Stomach (tissue), 19 donors: ENCODE results near the gene MRPL54. TPM values are rescaled to one million over a fixed set of nuclear protein-coding genes. Genes with fewer than 3 reads are reported as not detected.

Experiments used
- DNase-seq, 2 donors: peaks; one replicate each; pipeline versions ENCODE4 v3.0.0 to v3.0.0-alpha.2; 2013 to 2019
- H3K27ac ChIP-seq, 5 donors: fragments of 200-600 bp in 4 of 5; sonication (generic) in 4 of 5; one replicate each; pipeline ENCODE4 v1.5.1; 2013 to 2019; ENCODE audit warnings: mild to moderate bottlenecking in 1 of 5, moderate library complexity in 1 of 5
- H3K27me3 ChIP-seq, 3 donors: fragments of 200-600 bp; sonication (generic); one replicate each; pipeline ENCODE4 v1.5.1; 2017 to 2019; ENCODE audit warnings: mixed run types in 1 of 3
- H3K36me3 ChIP-seq, 4 donors: fragments of 200-600 bp; sonication (generic); 1 replicate in 3 of 4; 2 replicates in 1 of 4; pipeline ENCODE4 v1.5.1; 2016 to 2019
- H3K4me1 ChIP-seq, 4 donors: fragments of 200-600 bp; sonication (generic); one replicate each; pipeline ENCODE4 v1.5.1; 2016 to 2019
- H3K4me3 ChIP-seq, 4 donors: fragments of 200-600 bp; sonication (generic) in 3 of 4; one replicate each; pipeline ENCODE4 v1.5.1; 2016 to 2019; ENCODE audit warnings: mild to moderate bottlenecking in 1 of 4
- H3K9me3 ChIP-seq, 4 donors: fragments of 200-600 bp; sonication (generic); one replicate each; pipeline ENCODE4 v1.5.1; 2016 to 2019
- CTCF ChIP-seq, 7 experiments: fragments of 450-650 bp in 4 of 7; fragments of 200-600 bp in 3 of 7; sonication (generic) in 3 of 7; IDR thresholded peaks; one replicate each; pipeline ENCODE4 v1.5.1; 2016 to 2019; ENCODE audit warnings: antibody characterized with exemption in 7 of 7, control low read depth in 2 of 7, mild to moderate bottlenecking in 1 of 7
- EP300 ChIP-seq: sonication (generic); formaldehyde crosslinking; IDR thresholded peaks from one replicate; pipeline ENCODE4 v1.6.1; 2017; ENCODE audit warnings: antibody characterized with exemption
- POLR2A ChIP-seq, 4 donors: fragments of 450-650 bp; IDR thresholded peaks; one replicate each; pipeline ENCODE4 v1.6.1; 2016; ENCODE audit warnings: antibody characterized with exemption in 4 of 4, control low read depth in 2 of 4, mild to moderate bottlenecking in 1 of 4, moderate library complexity in 1 of 4
- POLR2AphosphoS5 ChIP-seq, 3 donors: sonication (generic); formaldehyde crosslinking; IDR thresholded peaks; one replicate each; pipeline ENCODE4 v1.6.1; 2016; ENCODE audit warnings: antibody characterized with exemption in 3 of 3
- WGBS, 5 donors: extraction: QIAGEN DNeasy Blood & Tissue Kit in 3 of 5; methylation state at CpG; one replicate each; pipeline versions ENCODE4 v1.1.5 to v1.1.7; 2013 to 2018; 5-methylcytosine and 5-hydroxymethylcytosine counted together
- intact Hi-C: fragments of 100-400 bp; cut with DNase I; formaldehyde crosslinking; loops from one replicate; pipeline ENCODE4 v1.15.1; 2023; ENCODE audit warnings: low total_unique reads
- long read RNA-seq, 10 donors: transcript quantifications; one replicate each; lab custom pipeline, GENCODE V29; 2026
- polyA plus RNA-seq, 3 donors: library from polyadenylated mRNA; stranded (reverse); fragments of 200-250 nt; gene quantifications; one replicate each; pipeline ENCODE4 v1.2.3, GENCODE V29; 2013
- total RNA-seq, 5 donors: library from RNA; depleted of rRNA; stranded (reverse); fragments of >200 nt; gene quantifications; one replicate each; pipeline versions ENCODE4 v1.1.0 to v1.2.3, GENCODE V29; 2014 to 2016
- donor health status: healthy with polysubstance abuse.
- donor health status: Bipolar disorder and iron deficiency.
- donor health status: healthy.

The MRPL54 gene
- total RNA-seq (100 to 1,000 TPM in 2 of 5 donors, 10 to 100 TPM in 3; 15.2 to 163 (median 58.7) TPM), polyA plus RNA-seq (100 to 1,000 TPM; 155 to 221 (median 174) TPM)
- long read RNA-seq, donor 1, transcript MRPL54-201 (3 exons, 626 nt): major isoform, 11 of 11 reads
- long read RNA-seq, donor 1, partial matches to known transcripts: 0 of 11 reads
- long read RNA-seq, donor 1, other reads (novel, unspliced or antisense): 0 of 11 reads
- long read RNA-seq, donor 2, transcript MRPL54-201 (3 exons, 626 nt): major isoform, 13 of 13 reads
- long read RNA-seq, donor 2, partial matches to known transcripts: 0 of 13 reads
- long read RNA-seq, donor 2, other reads (novel, unspliced or antisense): 0 of 13 reads
- long read RNA-seq, donor 3, transcript MRPL54-201 (3 exons, 626 nt): major isoform, 12 of 12 reads
- long read RNA-seq, donor 3, partial matches to known transcripts: 0 of 12 reads
- long read RNA-seq, donor 3, other reads (novel, unspliced or antisense): 0 of 12 reads
- long read RNA-seq, donor 4, partial matches to known transcripts: 0 of 1 reads
- long read RNA-seq, donor 4, other reads (novel, unspliced or antisense): 0 of 1 reads
- long read RNA-seq, donor 5, transcript MRPL54-201 (3 exons, 626 nt): major isoform, 20 of 20 reads
- long read RNA-seq, donor 5, partial matches to known transcripts: 0 of 20 reads
- long read RNA-seq, donor 5, other reads (novel, unspliced or antisense): 0 of 20 reads
- long read RNA-seq, donor 6, transcript MRPL54-201 (3 exons, 626 nt): major isoform, 40 of 40 reads
- long read RNA-seq, donor 6, partial matches to known transcripts: 0 of 40 reads
- long read RNA-seq, donor 6, other reads (novel, unspliced or antisense): 0 of 40 reads
- long read RNA-seq, donor 7, transcript MRPL54-201 (3 exons, 626 nt): major isoform, 28 of 28 reads
- long read RNA-seq, donor 7, partial matches to known transcripts: 0 of 28 reads
- long read RNA-seq, donor 7, other reads (novel, unspliced or antisense): 0 of 28 reads
- long read RNA-seq, donor 8, transcript MRPL54-201 (3 exons, 626 nt): major isoform, 26 of 26 reads
- long read RNA-seq, donor 8, partial matches to known transcripts: 0 of 26 reads
- long read RNA-seq, donor 8, other reads (novel, unspliced or antisense): 0 of 26 reads
- long read RNA-seq, donor 9, transcript MRPL54-201 (3 exons, 626 nt): major isoform, 21 of 21 reads
- long read RNA-seq, donor 9, partial matches to known transcripts: 0 of 21 reads
- long read RNA-seq, donor 9, other reads (novel, unspliced or antisense): 0 of 21 reads
- long read RNA-seq, donor 10, transcript MRPL54-201 (3 exons, 626 nt): major isoform, 8 of 8 reads
- long read RNA-seq, donor 10, partial matches to known transcripts: 0 of 8 reads
- long read RNA-seq, donor 10, other reads (novel, unspliced or antisense): 0 of 8 reads

GRCh38 chr19:3762501-3763459 lies at the start of gene MRPL54:
Gene MRPL54, plus strand, starts transcription at chr19:3762682. Its CDS starts 19 bp downstream, at chr19:3762701.
- intact Hi-C loops: no loop called here
- DNase-seq: peak; percentile 100
- no peaks in the 10 kb centered on the region for H3K9me3 ChIP-seq
- peaks cover 45 to 52% (median 51%) of the 10 kb centered on the region in 4 donors for H3K36me3 ChIP-seq
- H3K27me3 ChIP-seq: no peaks in the 10 kb centered on the region
- peak within 1 kb of the TSS; percentile 85 to 100 (median 98) for H3K27ac ChIP-seq
- 2 to 3% (median 3%) methylated on average over 42 to 47 of the region's 47 CpGs for WGBS, 5 donors
- H3K4me1 ChIP-seq: peaks cover 26 to 66% (median 50%) of the 10 kb centered on the region in 4 donors
- H3K4me3 ChIP-seq: peak within 1 kb of the TSS; percentile 78 to 96 (median 80)
- peak; percentile 57 to 88 (median 87) for TF ChIP-seq POLR2AphosphoS5 (IDR thresholded peaks at IDR 0.05)
- TF ChIP-seq POLR2A (IDR thresholded peaks at IDR 0.05): no peak
- peak in 1 of 7 experiments; percentile 17 for TF ChIP-seq CTCF (IDR thresholded peaks at IDR 0.05)
- peak; percentile 25 for TF ChIP-seq EP300

- Histone ChIP-seq H3K9me3 (no peaks in the 10 kb centered on the region), H3K4me3 (no peak overlapping the region), H3K4me1 (peaks cover 10 to 53% (median 47%) of the 10 kb centered on the region in 4 donors), H3K27me3 (peaks cover 0 to 28% (median 15%) of the 10 kb centered on the region in 3 donors), H3K36me3 (no peaks in the 10 kb centered on the region), H3K27ac (no peak overlapping the region)
- intact Hi-C loops: no loop called here
- TF ChIP-seq POLR2AphosphoS5 (IDR thresholded peaks at IDR 0.05) (no peak), CTCF (IDR thresholded peaks at IDR 0.05) (no peak)
- WGBS, 5 donors: 73 to 77% (median 74%) methylated on average over 15 to 16 of the region's 16 CpGs
- no peak for DNase-seq
These were observed 46.3 kb upstream of the MRPL54 start for GRCh38 chr19:3716147-3716668.

- no peak for DNase-seq
- TF ChIP-seq POLR2A (IDR thresholded peaks at IDR 0.05): no peak
- TF ChIP-seq CTCF (IDR thresholded peaks at IDR 0.05): no peak
- no peak for TF ChIP-seq POLR2AphosphoS5 (IDR thresholded peaks at IDR 0.05)
- TF ChIP-seq EP300: no peak
- no peaks in the 10 kb centered on the region for H3K36me3 ChIP-seq
- H3K27me3 ChIP-seq: peaks cover 0 to 61% (median 36%) of the 10 kb centered on the region in 3 donors
- peaks cover 4 to 67% (median 47%) of the 10 kb centered on the region in 4 donors for H3K4me1 ChIP-seq
- WGBS, 5 donors: 84 to 90% (median 88%) methylated on average over 4 of the region's 4 CpGs
- no peaks in the 10 kb centered on the region for H3K9me3 ChIP-seq
- no peak overlapping the region for H3K4me3 ChIP-seq
- intact Hi-C loops: no loop called here
- peak overlapping the region; percentile 78 to 88 (median 86) for H3K27ac ChIP-seq
These were observed 42.6 kb upstream of the MRPL54 start for GRCh38 chr19:3719868-3720267.
